SU-DHL-6 (cell line): Measurements from ENCODE around the gene LIME1.

Source experiments
- H2AFZ ChIP-seq: fragments of 200-600 bp; sonication (generic); 2 replicates; pipeline ENCODE4 v1.6.1; 2014; ENCODE audit warnings: low read depth, mild to moderate bottlenecking, moderate library complexity, mixed read lengths, antibody characterized with exemption, low read length; ENCODE audit not compliant: severe bottlenecking
- H3F3A ChIP-seq: fragments of 200-600 bp; shearing (Covaris generic); 2 replicates; pipeline ENCODE4 v1.6.0; 2016; ENCODE audit warnings: antibody characterized with exemption, mild to moderate bottlenecking; ENCODE audit not compliant: insufficient read depth
- H3K27ac ChIP-seq: fragments of 200-600 bp; sonication (generic); 2 replicates; pipeline ENCODE4 v1.5.1; 2016; ENCODE audit warnings: low read depth, mild to moderate bottlenecking, low read length, moderate library complexity, mixed read lengths
- H3K27me3 ChIP-seq: fragments of 200-600 bp; sonication (generic), shearing (Covaris generic); 2 replicates; pipeline ENCODE4 v1.6.0; 2014; ENCODE audit warnings: mild to moderate bottlenecking, low read length
- H3K36me3 ChIP-seq: fragments of 200-600 bp; sonication (generic); 2 replicates; pipeline ENCODE4 v1.6.1; 2014; ENCODE audit warnings: mild to moderate bottlenecking, low read length, mixed read lengths
- H3K4me2 ChIP-seq: fragments of 300-600, 200-600 bp; shearing (Covaris generic), sonication (generic); 2 replicates; pipeline ENCODE4 v1.6.0; 2014; ENCODE audit warnings: low read length, low read depth, mild to moderate bottlenecking; ENCODE audit not compliant: poor library complexity, severe bottlenecking
- H3K4me3 ChIP-seq: fragments of 200-600 bp; sonication (generic); 2 replicates; pipeline ENCODE4 v1.5.1; 2014; ENCODE audit warnings: antibody characterized with exemption, low read length, mild to moderate bottlenecking, mixed read lengths; ENCODE audit not compliant: insufficient read depth, poor library complexity, severe bottlenecking
- H3K79me2 ChIP-seq: fragments of 200-600 bp; sonication (generic); 2 replicates; pipeline ENCODE4 v1.6.1; 2014; ENCODE audit warnings: mild to moderate bottlenecking, low read length, moderate library complexity; ENCODE audit not compliant: insufficient read depth
- H3K9ac ChIP-seq: fragments of 200-600 bp; sonication (generic); 2 replicates; pipeline ENCODE4 v1.7.0; 2014; ENCODE audit warnings: mild to moderate bottlenecking, low read length
- H3K9me2 ChIP-seq: fragments of 200-600 bp; sonication (generic); replicated peaks from 2 replicates; pipeline ENCODE4 v1.6.1; 2014; ENCODE audit warnings: low read length; ENCODE audit not compliant: insufficient read depth
- H3K9me3 ChIP-seq: fragments of 200-600 bp; sonication (generic); 2 replicates; pipeline ENCODE4 v1.6.1; 2014; ENCODE audit warnings: low read length, mixed read lengths; ENCODE audit not compliant: insufficient read depth
- H4K20me1 ChIP-seq: fragments of 200-600 bp; sonication (generic); 2 replicates; pipeline ENCODE4 v1.6.1; 2014; ENCODE audit warnings: low read depth, mild to moderate bottlenecking, antibody characterized with exemption, low read length, moderate library complexity, mixed read lengths
- CTCF ChIP-seq: fragments of 200-600 bp; sonication (generic); IDR thresholded peaks from one replicate; pipeline ENCODE4 v1.5.1; 2017; ENCODE audit warnings: antibody characterized with exemption, mild to moderate bottlenecking, low read length, moderate library complexity; ENCODE audit not compliant: insufficient read depth, poor library complexity, severe bottlenecking
- EZH2phosphoT487 ChIP-seq: fragments of 200-600 bp; sonication (generic), shearing (Covaris generic); conservative IDR thresholded peaks from 2 replicates; pipeline ENCODE4 v1.6.1; 2018; ENCODE audit warnings: mild to moderate bottlenecking, antibody characterized with exemption, low read length, moderate library complexity, mixed read lengths

The LIME1 gene

GRCh38 chr20:63697357-63697867 lies 39.1 kb upstream of the LIME1 start:
- Histone ChIP-seq H3K27me3 (no peaks in the 10 kb centered on the region), H3K79me2 (no peaks in the 10 kb centered on the region), H4K20me1 (no peaks in the 10 kb centered on the region), H3K9me3 (no peaks in the 10 kb centered on the region), H3K9me2 (no peaks in the 10 kb centered on the region), H3K4me3 (no peak overlapping the region), H3F3A (no peaks in the 10 kb centered on the region), H2AFZ (no peak overlapping the region), H3K4me2 (no peak overlapping the region), H3K9ac (no peak overlapping the region), H3K36me3 (no peaks in the 10 kb centered on the region), H3K27ac (no peak overlapping the region)
- no peak for TF ChIP-seq EZH2phosphoT487
- no peak for TF ChIP-seq CTCF

- Histone ChIP-seq H3K79me2 (no peaks in the 10 kb centered on the region), H3K9ac (no peak overlapping the region), H3K27ac (no peak overlapping the region), H3K27me3 (no peaks in the 10 kb centered on the region), H3K36me3 (no peaks in the 10 kb centered on the region), H3K4me2 (no peak overlapping the region), H3F3A (no peaks in the 10 kb centered on the region), H4K20me1 (no peaks in the 10 kb centered on the region), H3K4me3 (no peak overlapping the region), H3K9me2 (no peaks in the 10 kb centered on the region), H2AFZ (no peak overlapping the region), H3K9me3 (no peaks in the 10 kb centered on the region)
- TF ChIP-seq EZH2phosphoT487 (no peak), CTCF (no peak)
Measured at GRCh38 chr20:63697868-63698545, 38.5 kb upstream of the LIME1 start.

DNA sequence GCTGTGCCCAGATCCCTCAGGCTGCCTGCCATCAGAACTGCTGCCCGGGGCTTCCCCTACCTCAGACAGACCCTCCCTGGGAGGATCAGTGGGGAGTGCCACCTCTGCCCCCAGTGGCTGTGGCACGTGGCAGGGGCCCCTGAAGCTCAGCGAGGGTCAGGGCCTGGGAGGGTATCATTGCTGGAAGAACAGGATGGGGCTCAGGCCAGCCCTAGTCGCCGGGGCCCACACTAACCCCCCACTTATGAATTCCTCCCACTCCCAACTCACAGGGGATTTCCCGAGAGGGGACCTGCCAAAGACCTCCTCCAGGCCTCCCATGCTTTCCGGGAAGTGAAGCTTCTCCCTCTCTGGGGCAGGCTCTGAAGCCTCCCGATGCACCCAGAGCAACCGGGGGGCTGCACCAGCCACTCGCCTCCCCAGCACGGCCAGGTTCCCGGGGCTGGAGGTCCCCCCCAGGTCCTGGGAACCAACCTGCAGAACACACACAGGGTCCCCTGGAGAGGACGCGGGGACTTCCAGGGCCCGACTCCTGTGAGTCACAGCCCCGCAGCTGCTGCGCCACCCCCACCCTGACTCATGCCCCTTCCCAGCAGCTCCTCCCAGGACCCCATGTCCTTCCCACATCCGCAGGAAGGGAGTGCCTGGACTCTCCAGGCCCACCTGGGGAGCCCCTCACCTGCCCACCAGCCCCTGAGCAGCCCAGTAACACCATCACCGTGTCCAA lies 37.6 kb upstream of the LIME1 start:
- no peaks in the 10 kb centered on the region for H3K9me3 ChIP-seq
- no peak overlapping the region for H3K4me3 ChIP-seq
- no peaks in the 10 kb centered on the region for H3F3A ChIP-seq
- H3K9ac ChIP-seq: no peak overlapping the region
- H4K20me1 ChIP-seq: no peaks in the 10 kb centered on the region
- no peaks in the 10 kb centered on the region for H3K36me3 ChIP-seq
- H3K9me2 ChIP-seq: no peaks in the 10 kb centered on the region
- no peaks in the 10 kb centered on the region for H3K79me2 ChIP-seq
- no peak overlapping the region for H2AFZ ChIP-seq
- TF ChIP-seq CTCF: no peak
- TF ChIP-seq EZH2phosphoT487: no peak
- H3K27ac ChIP-seq: no peak overlapping the region
- no peaks in the 10 kb centered on the region for H3K27me3 ChIP-seq
- no peak overlapping the region for H3K4me2 ChIP-seq
